ENCODE data around the gene ZNF556.
"Not testable (repeated sequence)": the region's sequence is repeated elsewhere in the genome, so short reads cannot be mapped to it uniquely, and the experiment has no call there.

ZNF556 gene

GRCh38 chr19:2854849-2855248, 12.3 kb upstream of the ZNF556 start:
- DNase-seq = no peak

DNA sequence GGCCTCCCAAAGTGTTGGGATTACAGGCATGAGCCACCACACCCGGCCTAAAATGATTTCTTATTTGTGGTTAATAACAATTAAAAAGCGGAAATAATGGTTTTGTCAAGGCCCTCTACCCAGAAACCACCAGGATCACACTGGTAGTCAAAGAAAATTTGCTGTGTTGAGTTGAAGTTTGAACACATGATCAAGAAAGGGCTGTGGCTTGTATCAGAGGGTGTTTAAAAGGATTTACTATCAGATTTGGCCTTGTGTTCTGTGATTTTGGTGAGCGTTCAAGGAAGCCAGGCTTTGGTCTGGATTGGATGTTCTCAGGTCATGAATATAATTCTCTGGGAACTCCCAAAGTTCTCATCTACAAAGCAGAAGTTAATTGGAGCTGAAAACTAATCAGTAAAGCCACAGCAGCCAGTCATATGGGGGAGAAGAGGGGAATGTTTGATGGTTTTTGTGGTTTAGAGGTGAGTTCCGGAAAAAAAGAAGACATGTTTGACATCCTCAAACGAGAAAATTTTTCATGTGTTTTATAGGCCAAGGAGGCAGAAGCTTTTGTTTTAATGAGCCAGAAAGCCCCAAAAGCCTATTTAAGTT, 10.6 kb upstream of the ZNF556 start:
- DNase-seq = no peak

- DNase-seq = no peak
Measured at GRCh38 chr19:2858864-2859263, 8.3 kb upstream of the ZNF556 start.

- DNase-seq = no peak
Measured at GRCh38 chr19:2863816-2864215, 3.3 kb upstream of the ZNF556 start.

DNA sequence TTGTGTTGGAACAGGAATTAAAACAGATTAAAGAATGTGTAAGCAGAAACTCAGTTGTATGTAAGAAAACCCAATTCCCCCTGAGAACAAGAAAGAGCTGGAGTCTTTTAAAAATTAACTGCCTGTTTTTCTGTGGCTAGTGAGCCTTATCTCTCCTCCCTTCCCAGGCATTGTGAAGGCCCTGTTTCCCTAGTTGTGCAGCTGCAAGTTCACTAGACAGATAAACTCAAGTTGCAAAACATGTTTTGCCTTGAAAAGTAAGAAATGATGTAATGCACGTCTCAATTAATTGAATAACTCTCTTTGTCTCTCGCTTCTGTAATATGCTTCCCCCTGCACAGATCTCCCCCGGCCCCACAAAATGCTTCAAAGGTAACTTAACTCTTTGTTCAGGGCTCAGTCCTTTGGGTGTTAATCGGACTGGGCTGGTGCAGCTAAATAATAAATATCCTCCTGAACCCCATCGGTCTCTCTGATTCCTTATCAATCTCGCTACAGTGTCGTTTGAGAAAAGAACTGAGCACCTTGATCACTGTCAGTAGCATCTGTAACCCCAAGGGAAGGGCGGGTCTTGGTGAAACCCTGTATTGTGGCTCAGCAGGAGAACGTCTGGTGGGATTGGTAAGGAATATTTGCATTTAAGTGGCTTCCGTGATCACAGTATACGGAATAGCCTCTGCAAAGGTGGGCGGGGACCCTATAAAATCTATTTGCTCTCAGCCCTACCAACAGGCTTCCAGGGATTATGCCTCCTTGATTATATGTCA, 1.6 kb upstream of the ZNF556 start:
- no peak for DNase-seq

DNA sequence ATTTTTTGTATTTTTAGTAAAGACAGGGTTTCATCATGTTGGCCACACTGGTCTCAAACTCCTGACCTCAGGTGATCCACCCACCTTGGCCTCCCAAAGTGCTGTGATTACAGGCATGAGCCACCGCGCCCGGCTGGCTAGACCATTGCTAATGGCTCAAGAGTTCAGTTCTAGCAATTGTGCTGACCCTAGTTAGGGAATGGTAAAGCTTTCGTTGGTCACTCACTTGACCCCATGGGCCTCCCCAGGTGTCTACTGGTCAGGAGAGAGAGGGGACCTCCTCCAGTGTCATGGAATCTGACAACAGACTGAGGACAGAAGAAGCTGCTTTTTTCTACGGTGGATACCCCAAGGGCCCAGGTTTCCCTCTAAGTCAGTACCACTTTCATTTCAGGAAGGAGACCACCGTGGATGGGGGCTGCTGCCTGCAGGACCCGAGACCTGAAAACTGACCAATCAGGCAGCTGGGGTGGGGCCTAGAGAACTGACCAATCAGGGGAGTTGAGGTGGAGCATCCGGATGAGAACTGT, 575 bp upstream of the ZNF556 start:
- DNase-seq = no peak

- no peak for DNase-seq
Measured at GRCh38 chr19:2869618-2870017, 2.5 kb downstream of the ZNF556 start.

DNA sequence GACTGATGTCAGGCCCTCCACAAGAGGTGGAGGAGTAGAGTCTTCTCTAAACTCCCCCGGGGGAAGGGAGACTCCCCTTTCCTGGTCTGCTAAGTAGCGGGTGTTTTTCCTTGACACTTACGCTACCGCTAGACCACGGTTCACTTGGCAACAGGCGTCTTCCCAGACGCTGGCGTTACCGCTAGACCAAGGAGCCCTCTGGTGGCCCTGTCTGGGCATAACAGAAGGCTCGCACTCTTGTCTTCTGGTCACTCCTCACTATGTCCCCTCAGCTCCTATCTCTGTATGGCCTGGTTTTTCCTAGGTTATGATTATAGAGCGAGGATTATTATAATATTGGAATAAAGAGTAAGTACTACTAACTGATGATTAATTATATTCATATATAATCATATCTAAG, 5.0 kb downstream of the ZNF556 start:
- not testable (repeated sequence) for DNase-seq

DNA sequence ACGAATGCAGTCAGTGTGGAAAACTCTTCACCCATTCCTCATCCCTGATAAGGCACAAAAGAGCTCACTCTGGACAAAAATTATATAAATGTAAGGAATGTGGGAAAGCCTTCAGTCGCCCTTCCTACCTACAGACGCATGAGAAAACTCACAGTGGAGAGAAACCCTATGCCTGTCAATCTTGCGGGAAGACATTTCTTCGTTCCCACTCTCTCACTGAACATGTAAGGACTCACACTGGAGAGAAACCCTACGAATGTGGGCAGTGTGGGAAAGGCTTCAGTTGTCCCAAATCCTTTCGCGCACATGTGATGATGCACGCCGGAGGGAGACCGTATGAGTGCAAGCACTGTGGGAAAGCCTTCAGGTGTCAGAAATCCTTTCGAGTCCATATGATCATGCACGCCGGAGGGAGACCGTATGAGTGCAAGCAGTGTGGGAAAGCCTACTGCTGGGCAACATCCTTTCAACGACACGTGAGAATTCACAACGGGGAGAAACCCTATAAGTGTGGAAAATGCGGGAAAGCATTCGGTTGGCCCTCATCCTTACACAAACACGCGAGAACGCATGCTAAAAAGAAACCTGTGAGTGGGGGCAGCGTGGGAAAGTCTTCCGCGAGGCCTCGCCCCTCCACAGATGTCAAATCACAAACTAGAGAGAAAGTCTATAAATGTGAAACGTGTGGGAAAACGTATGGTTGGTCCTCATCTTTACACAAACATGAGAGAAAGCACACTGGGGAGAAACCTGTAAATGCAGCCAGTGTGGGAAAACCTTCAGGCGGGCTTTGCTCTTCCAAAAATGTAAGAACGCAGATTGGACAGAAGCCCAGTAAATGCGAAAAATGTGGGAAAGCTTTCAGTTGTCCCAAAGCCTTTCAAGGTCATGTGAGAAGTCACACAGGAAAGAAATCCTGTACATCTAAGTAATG, 10.5 kb downstream of the ZNF556 start:
- no peak for DNase-seq

DNA sequence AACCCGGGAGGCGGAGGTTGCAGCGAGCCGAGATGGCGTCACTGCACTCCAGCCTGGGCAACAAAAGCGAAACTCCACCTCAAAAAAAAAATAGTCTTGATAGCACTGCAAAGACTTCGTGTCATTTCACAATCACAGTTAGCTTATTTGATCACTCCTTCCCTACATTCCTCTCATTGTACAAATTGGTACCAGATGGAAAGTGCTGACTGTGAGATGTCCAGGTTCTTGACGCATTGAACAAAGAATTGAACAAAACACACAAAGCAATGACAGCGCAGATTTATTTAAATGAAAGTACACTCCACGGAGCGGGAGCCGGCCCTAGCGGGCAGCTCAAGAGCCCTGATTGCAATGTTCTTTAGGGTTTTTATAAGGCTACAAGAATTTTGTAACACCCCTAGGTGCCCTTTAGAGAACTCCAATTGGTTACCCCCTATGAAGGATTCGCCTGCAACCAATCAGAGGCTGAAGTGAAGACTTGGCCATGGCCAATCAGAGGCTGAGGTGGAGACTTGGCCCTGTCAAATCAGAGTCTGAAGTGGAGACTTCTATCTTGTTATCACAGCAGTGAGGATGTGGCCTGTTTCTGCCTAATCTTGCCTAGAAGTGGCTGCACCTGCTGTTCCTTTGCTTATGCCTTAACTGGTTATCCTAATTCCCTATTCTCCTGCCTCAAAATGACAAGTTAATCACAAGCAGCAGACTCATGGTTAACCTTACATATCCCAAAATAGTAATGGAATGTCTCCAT, 16.7 kb downstream of the ZNF556 start:
- no peak for DNase-seq

GRCh38 chr19:2885736-2886135, 18.6 kb downstream of the ZNF556 start:
- DNase-seq = no peak

- DNase-seq = peak; percentile 48
Measured at GRCh38 chr19:2887391-2887914, 20.3 kb downstream of the ZNF556 start.

DNA sequence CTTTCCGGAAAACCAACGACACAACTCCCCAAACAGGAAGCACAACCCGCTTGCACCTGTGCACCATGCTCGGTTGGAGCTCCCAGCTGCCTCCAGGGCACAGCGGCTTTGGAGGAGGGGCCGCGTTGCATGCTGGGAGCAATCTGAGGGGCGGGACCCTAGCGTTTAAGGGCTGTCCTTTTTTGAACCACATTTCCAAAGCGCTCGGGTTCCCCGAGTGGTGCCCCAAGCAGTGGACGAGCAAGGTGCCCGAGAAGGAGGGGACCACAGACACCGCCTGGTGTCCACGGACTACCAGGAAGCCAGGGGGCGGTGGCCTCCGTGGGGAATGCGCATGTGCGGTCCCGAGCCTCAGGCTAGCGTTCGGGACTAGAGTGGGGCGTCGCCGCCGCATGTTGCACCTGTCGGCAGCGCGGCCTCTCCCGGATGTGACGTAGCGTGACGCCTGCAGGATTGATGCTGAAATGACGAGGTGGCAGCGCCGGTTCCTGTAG, 21.6 kb downstream of the ZNF556 start:
- DNase-seq = no peak

DNA sequence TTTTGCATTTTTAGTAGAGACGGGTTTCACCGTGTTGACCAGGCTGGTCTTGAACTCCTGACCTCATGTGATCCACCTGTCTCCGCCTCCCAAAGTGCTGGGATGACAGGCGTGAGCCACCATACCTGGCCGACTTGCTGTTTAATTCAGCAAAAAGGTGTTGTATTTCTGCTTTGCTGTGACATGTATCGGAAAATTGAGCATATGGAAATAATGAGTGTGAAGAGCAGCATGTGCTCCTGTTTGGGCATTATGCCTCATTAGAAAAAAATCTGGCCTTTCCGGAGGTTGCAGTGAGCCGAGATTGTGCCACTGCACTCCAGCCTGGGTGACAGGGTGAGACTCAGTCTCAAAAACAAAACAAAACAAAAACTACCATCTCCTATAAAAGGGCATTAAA, 23.4 kb downstream of the ZNF556 start:
- DNase-seq = not testable (repeated sequence)

GRCh38 chr19:2896694-2897093, 29.6 kb downstream of the ZNF556 start:
- no peak for DNase-seq

GRCh38 chr19:2900296-2901252, 33.4 kb downstream of the ZNF556 start, which contains the start of gene ZNF57:
ZNF57 (plus strand) TSS chr19:2900928; CDS start chr19:2901046, 118 bp downstream.
- DNase-seq = peak; percentile 99

DNA sequence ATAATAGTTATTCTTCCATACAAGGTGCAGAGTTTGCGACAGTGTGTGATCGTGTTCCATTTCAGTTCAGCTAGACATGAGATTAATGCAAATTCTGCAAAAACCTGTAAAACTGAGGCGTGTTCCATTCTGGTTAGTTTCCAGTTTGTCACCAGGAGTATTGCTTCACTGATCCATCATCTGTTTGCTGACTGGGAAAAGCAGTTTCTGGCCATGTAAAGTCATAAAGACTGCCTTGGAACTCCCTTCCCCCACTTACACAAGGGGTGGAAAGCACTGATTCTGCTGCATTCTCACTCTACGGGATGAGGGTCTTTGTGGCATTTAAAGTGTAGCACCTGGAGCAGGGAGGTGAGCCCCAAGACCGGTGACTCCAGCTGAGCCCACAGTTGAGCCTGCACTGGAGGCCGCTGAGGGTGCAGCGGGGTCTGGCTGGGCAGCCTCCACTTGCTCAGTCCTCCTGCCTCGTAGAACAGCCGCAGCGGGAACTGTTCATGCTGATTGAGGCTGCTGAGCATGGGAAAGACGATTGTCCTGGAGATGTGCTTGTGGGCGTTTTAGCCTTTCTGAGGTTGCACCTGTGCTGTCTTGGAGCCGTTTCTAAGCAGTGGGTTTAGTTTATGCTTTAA, 35.6 kb downstream of the ZNF556 start:
- no peak for DNase-seq

- not testable (repeated sequence) for DNase-seq
Measured at GRCh38 chr19:2903326-2903725, 36.2 kb downstream of the ZNF556 start.

GRCh38 chr19:2905918-2906519, 38.9 kb downstream of the ZNF556 start:
- DNase-seq = no peak

Data from fibroblast of upper back skin (primary cell).